Heart right ventricle (tissue), 16 donors: ENCODE data around the gene VTI1A. TPM values are rescaled to one million over a fixed set of nuclear protein-coding genes. Genes with fewer than 3 reads are reported as not detected.

Experiments
- ATAC-seq, 8 donors: fragments of 200-7000 bp; cut with Tn5 transposase; one replicate each; pipeline ENCODE4 v1.9.1; 2020; ENCODE audit warnings: mild to moderate bottlenecking in 8 of 8, moderate library complexity in 8 of 8, moderate number of reproducible peaks in 1 of 8
- DNase-seq, 2 donors: peaks; one replicate each; pipeline ENCODE4 v3.0.0-alpha.2; 2020
- H3K27ac ChIP-seq, 10 donors: fragments of 200-600 bp; sonication (generic) in 2 of 10; one replicate each; pipeline versions ENCODE4 v1.5.0 to v1.8.0; 2020 to 2022; ENCODE audit warnings: mild to moderate bottlenecking in 3 of 10
- H3K27me3 ChIP-seq, 7 donors: fragments of 200-600 bp; one replicate each; pipeline ENCODE4 v1.8.0; 2021 to 2022; ENCODE audit warnings: mild to moderate bottlenecking in 2 of 7
- H3K36me3 ChIP-seq, 9 donors: fragments of 200-600 bp; sonication (generic) in 1 of 9; one replicate each; pipeline versions ENCODE4 v1.5.0 to v1.8.0; 2020 to 2022; ENCODE audit warnings: mild to moderate bottlenecking in 2 of 9
- H3K4me1 ChIP-seq, 9 donors: fragments of 200-600 bp; sonication (generic) in 1 of 9; one replicate each; pipeline versions ENCODE4 v1.5.0 to v1.8.0; 2020 to 2022; ENCODE audit warnings: mild to moderate bottlenecking in 4 of 9
- H3K4me3 ChIP-seq, 10 donors: fragments of 200-600 bp; sonication (generic) in 2 of 10; one replicate each; pipeline versions ENCODE4 v1.5.0 to v1.8.0; 2020 to 2022; ENCODE audit warnings: mild to moderate bottlenecking in 7 of 10, moderate library complexity in 2 of 10
- H3K9me3 ChIP-seq, 11 donors: fragments of 200-600 bp in 10 of 11; sonication (generic) in 2 of 11; one replicate each; pipeline versions ENCODE4 v1.5.0 to v1.8.0; 2013 to 2022; ENCODE audit warnings: mild to moderate bottlenecking in 2 of 11, control low read depth in 1 of 11, moderate library complexity in 1 of 11
- CTCF ChIP-seq, 9 donors: fragments of 200-600 bp; sonication (generic) in 2 of 9; IDR thresholded peaks; one replicate each; pipeline versions ENCODE4 v1.5.0 to v1.8.0; 2021 to 2022; ENCODE audit warnings: antibody characterized with exemption in 9 of 9, mild to moderate bottlenecking in 5 of 9, moderate library complexity in 1 of 9
- whole genome bisulfite sequencing, 2 donors: extraction: QIAGEN DNeasy Blood & Tissue Kit; methylation state at CpG; one replicate each; pipeline ENCODE4 v1.1.7; 2013; ENCODE audit warnings: inconsistent platforms in 1 of 2; 5-methylcytosine and 5-hydroxymethylcytosine counted together
- intact Hi-C, 10 donors: fragments of 100-400 bp; cut with DNase I; formaldehyde crosslinking; loops; one replicate each; pipeline versions ENCODE4 v1.11.1 to v1.14.2; 2022
- polyA plus RNA-seq, 2 donors: library from polyadenylated mRNA; stranded (reverse); fragments of 200-250 nt; gene quantifications; one replicate each; pipeline ENCODE4 v1.2.3, GENCODE V29; 2013
- total RNA-seq, 10 donors: library from RNA; stranded (reverse); fragmentation: NEBNext Ultra II Directional in 3 of 10; extraction: Animal tissue kit (Norgen Biotek cat#: 25700) in 3 of 10; gene quantifications; one replicate each; pipeline versions ENCODE4 v1.2.1 to v1.2.4, GENCODE V29; 2021 to 2023
- donor health status: Arrhythmogenic right ventricular cardiomyopathy.
- donor health status: ischemic (EF 13 %, LVEDD 7.1; RV severe dilation, severe dysfunction).
- donor health status: healthy with polysubstance abuse.
- donor health status: DM: no; HTN: yes; CAD: no.
- donor health status: DM: no; HTN: no; CAD: no.
- donor health status: ischemic (EF 25% LVEDD 6.9; RV normal size, moderate dysfunction).
- donor health status: ischemic (EF 25% LVEDD 5.7; RV mildly dilated, moderate dysfunction).
- donor health status: healthy.
- donor health status: DM: yes; HTN: yes; CAD: no.
- donor health status: Ischemic cardiomyopathy.
- donor health status: ischemic (EF 35%, LVEDD 5.7; RV mildly dilated, moderate dysfunction).
- donor health status: nonischemic (EF 11% LVEDD 7.7; RV severe dilation, severe dysfunction).
- donor health status: DM: yes; HTN: yes; CAD: no.
- donor health status: PGD.
- donor health status: ischemic (EF 29% LVEDD 5.4; RV normal size, mild dysfunction).
- donor health status: nonischemic (EF 23%, LVEDD 6.1; RV moderate dilation, normal function).

The VTI1A gene
- total and polyA plus RNA-seq, 12 donors = 6.2 to 24.5 (median 20.6) TPM

- intact Hi-C loops = no loop called here
- Histone ChIP-seq H3K27ac (no peak overlapping the region), H3K27me3 (no peaks in the 10 kb centered on the region), H3K4me3 (no peak overlapping the region), H3K9me3 (peaks cover 0 to 6% (median 0%) of the 10 kb centered on the region in 11 donors), H3K36me3 (no peaks in the 10 kb centered on the region), H3K4me1 (no peaks in the 10 kb centered on the region)
- no peak for TF ChIP-seq CTCF (IDR thresholded peaks at IDR 0.05)
- WGBS, 2 donors = 97 to 98% methylated on average over 8 of the region's 8 CpGs
- ATAC-seq (no peak), DNase-seq (no peak)
These were observed 101.7 kb downstream of the VTI1A start for GRCh38 chr10:112548535-112549276.

- H3K4me1 ChIP-seq = no peaks in the 10 kb centered on the region
- ATAC-seq (no peak), DNase-seq (no peak)
- no peak for TF ChIP-seq CTCF (IDR thresholded peaks at IDR 0.05)
- H3K27me3 ChIP-seq = no peaks in the 10 kb centered on the region
- no peak overlapping the region for H3K27ac ChIP-seq
- intact Hi-C loops = no loop called here
- H3K36me3 ChIP-seq = no peaks in the 10 kb centered on the region
- WGBS, 2 donors = 94 to 95% methylated on average over 4 of the region's 4 CpGs
- no peaks in the 10 kb centered on the region for H3K9me3 ChIP-seq
- no peak overlapping the region for H3K4me3 ChIP-seq
These were observed 105.6 kb downstream of the VTI1A start for GRCh38 chr10:112552593-112553110.

- no peak overlapping the region for H3K4me3 ChIP-seq
- no peak for ATAC-seq
- 93 to 97% methylated on average over 3 of the region's 3 CpGs for WGBS, 2 donors
These were observed 106.3 kb downstream of the VTI1A start for GRCh38 chr10:112553315-112553714.

DNA sequence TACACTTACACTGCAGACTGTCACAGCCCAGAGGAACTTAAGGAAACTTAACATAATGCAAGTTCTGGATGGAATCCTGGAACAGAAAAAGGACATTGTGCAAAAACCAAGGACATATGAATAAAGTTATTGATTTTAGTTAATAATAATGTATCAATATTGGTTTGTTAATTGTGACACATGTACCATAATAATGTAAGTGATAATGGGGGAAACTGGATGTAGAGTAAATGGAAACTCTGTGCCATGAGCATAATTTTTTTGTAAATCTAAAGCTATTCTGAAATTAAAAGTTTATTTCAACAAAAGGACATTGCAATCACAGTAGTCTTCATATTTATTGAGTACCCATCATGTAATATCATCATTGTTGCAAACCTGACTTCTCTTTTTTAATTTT, 107.2 kb downstream of the VTI1A start:
- Histone ChIP-seq H3K27ac (no peak overlapping the region), H3K9me3 (no peaks in the 10 kb centered on the region), H3K4me3 (no peak overlapping the region), H3K4me1 (no peaks in the 10 kb centered on the region), H3K27me3 (no peaks in the 10 kb centered on the region), H3K36me3 (no peaks in the 10 kb centered on the region)
- no peak for ATAC-seq
- TF ChIP-seq CTCF (IDR thresholded peaks at IDR 0.05) = no peak
- no peak for DNase-seq
- intact Hi-C loops = no loop called here

More at GRCh38 chr10:112553315-112553714, 106.3 kb downstream of the VTI1A start:
- Histone ChIP-seq H3K27me3 (no peaks in the 10 kb centered on the region), H3K9me3 (no peaks in the 10 kb centered on the region), H3K36me3 (no peaks in the 10 kb centered on the region), H3K27ac (no peak overlapping the region), H3K4me1 (no peaks in the 10 kb centered on the region)
- no peak for TF ChIP-seq CTCF (IDR thresholded peaks at IDR 0.05)
- intact Hi-C loops = no loop called here
- DNase-seq = no peak
